ENCODE measurements around the gene CATSPER3.

The CATSPER3 gene

DNA sequence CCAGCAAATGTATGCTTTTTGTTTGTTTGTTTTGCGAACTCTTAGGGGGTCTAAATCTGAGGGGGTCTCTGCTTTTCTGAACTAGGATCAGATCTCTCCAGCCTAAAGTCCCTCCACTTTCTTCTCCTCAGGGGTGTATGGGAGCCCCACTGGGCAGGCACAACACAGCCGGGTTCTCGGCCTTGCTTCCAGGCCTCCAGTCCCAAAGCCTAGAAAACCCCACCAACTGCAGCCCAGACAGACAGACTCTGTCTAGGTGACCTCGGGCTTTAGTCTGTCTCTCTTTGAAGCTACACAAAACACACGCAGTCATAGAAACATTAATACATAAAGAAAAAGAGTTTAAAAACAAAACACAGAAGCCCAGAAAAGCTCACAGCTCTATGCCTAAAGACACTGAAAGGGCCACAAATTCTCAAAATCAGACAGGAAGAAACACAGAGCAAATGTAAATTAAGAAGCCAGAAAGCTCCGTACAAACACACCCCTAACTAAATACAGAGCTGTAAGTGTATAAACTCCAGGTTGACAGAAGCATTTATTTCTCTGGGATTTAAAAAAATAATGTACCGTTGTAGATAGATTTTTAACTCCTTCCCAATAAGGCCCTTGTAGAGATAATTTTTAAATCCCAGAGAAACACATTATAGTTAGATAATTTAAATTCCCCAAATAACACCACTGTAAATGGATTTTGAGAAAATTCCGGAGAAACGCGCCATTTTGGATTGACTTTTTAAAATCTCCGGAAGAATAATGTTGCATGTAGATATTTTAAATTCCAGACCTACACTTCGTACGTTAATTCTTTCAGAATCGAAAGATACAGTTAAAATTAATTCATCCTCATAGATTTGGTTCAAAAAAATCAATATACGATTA is 64.3 kb downstream of the CATSPER3 start:
- H3K4me1 ChIP-seq, result 0 out of 2 replicates have a peak, but pooled peaks cover 4% of the 10 kb centered on the region
- H3K27me3 ChIP-seq, result peaks cover 91% of the 10 kb centered on the region
- DNase-seq, result no peak
- H3K9me3 ChIP-seq, result peaks cover 3% of the 10 kb centered on the region; the same call in 1 of the 2 replicates
- no peaks in the 10 kb centered on the region for H3K36me3 ChIP-seq
- peak overlapping the region; percentile 65 for H3K4me3 ChIP-seq (ENCODE audit: low read depth, low read length)
- no peak for TF ChIP-seq CTCF (IDR thresholded peaks at IDR 0.05; ENCODE audit: low read depth, low read length)

GRCh38 chr5:135032695-135032998 is 64.9 kb downstream of the CATSPER3 start:
- peaks cover 91% of the 10 kb centered on the region for H3K27me3 ChIP-seq
- no peaks in the 10 kb centered on the region for H3K36me3 ChIP-seq
- peak overlapping the region; percentile 65 for H3K4me3 ChIP-seq (ENCODE audit: low read depth, low read length)
- TF ChIP-seq CTCF (IDR thresholded peaks at IDR 0.05; ENCODE audit: low read depth, low read length), result no peak
- H3K4me1 ChIP-seq, result 0 out of 2 replicates have a peak, but pooled peaks cover 4% of the 10 kb centered on the region
- H3K9me3 ChIP-seq, result peaks cover 3% of the 10 kb centered on the region; the same call in 1 of the 2 replicates
- no peak for DNase-seq

DNA sequence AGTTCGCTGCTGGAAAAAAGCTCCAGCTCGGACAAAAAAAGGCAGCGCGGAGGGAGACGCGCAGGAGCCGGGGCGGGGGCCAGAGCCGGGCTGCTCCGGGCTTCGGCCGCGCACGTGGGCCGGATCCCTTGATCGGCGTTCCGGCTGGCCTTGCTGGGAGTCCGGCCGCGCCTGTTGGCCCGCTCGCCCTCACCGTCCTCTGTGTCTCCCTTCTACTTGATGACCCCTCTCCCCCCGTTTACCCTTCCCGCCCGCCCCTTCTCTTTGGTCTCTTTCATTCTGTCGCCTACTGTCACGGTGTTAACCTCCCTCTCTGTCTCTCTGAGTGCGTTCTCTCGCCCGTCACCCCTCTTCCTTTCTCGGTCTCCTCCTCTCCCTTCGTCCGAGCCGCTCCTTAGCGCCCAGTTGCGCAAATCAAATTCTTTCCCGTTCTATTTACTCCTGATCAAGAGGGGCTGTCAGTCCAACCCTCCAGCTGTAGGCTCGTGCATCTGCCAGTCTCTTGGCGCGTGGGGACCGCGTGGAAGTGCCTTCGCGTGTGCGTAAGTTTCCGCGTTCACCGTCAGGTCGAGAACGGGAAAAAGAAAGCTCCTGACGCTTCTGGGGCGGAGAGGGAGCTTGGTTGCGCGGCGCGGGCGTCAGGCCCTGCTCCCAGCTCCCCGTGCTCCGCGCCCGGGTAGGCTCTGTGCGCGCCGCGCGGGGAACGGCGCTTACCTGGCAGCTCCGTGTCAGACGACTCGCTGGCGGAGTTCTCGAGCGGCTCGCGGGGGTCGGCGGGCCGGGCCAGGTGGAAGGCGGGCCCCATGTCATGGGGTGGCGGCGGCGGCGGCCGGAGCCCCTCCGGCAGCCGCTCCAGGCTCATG is 65.5 kb downstream of the CATSPER3 start:
- peaks cover 3% of the 10 kb centered on the region; the same call in 1 of the 2 replicates for H3K9me3 ChIP-seq
- no peak for TF ChIP-seq CTCF (IDR thresholded peaks at IDR 0.05; ENCODE audit: low read depth, low read length)
- H3K27me3 ChIP-seq, result peaks cover 91% of the 10 kb centered on the region
- H3K4me1 ChIP-seq, result 0 out of 2 replicates have a peak, but pooled peaks cover 4% of the 10 kb centered on the region
- no peaks in the 10 kb centered on the region for H3K36me3 ChIP-seq
- peak; percentile 32 for DNase-seq
- H3K4me3 ChIP-seq (ENCODE audit: low read depth, low read length), result peak overlapping the region; percentile 65

- 0 out of 2 replicates have a peak, but pooled peaks cover 4% of the 10 kb centered on the region for H3K4me1 ChIP-seq
- peaks cover 3% of the 10 kb centered on the region; the same call in 1 of the 2 replicates for H3K9me3 ChIP-seq
- H3K36me3 ChIP-seq, result no peaks in the 10 kb centered on the region
- no peak for DNase-seq
- peaks cover 94% of the 10 kb centered on the region for H3K27me3 ChIP-seq
- H3K4me3 ChIP-seq (ENCODE audit: low read depth, low read length), result peak within 1 kb of the TSS; percentile 65
- no peak for TF ChIP-seq CTCF (IDR thresholded peaks at IDR 0.05; ENCODE audit: low read depth, low read length)
Observed at GRCh38 chr5:135033901-135034235, 66.2 kb downstream of the CATSPER3 start, which contains the start of gene PITX1. Gene PITX1 (minus strand): TSS chr5:135034228. CDS start chr5:135033881, 347 bp downstream.

DNA sequence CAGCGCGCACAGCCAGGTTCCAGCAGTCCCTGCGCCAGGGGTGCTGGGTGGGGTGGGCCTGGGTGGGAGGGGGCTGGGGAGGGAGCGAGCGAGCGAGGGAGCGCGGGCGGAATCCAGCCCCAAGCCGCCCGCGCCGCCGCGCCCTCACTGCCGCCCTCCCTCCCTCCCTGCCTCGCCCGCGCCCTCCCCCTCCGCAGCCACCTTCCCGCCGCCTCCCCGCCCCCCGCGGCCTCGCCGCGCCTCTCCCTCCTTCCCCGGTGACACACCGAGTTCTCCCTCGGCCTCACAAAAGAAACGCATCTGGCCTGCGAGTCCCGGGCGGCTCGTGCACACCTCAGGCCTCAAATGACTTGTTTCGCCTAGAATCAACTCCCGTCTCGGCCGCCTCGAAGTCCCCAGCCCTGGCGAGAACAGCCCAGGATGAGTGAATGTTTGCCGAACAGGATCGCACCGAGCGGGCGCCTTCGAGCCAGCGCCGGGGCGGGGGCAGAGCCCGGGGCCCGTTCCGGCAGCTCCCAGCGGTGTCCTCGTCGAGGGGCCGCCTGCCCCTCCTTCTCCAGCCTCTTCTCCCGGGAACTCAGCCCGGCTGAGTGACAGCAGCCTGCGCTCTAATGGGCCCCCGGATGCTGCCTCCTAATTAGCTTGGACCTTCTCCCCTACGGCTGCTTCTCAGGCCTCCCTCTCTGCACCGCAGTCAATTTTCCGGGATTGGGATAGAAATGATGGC is 66.7 kb downstream of the CATSPER3 start:
- no peak for TF ChIP-seq CTCF (IDR thresholded peaks at IDR 0.05; ENCODE audit: low read depth, low read length)
- peak; percentile 53 for DNase-seq
- Histone ChIP-seq H3K4me3 (ENCODE audit: low read depth, low read length) (peak overlapping the region; percentile 65), H3K4me1 (0 out of 2 replicates have a peak, but pooled peaks cover 4% of the 10 kb centered on the region), H3K36me3 (no peaks in the 10 kb centered on the region), H3K9me3 (no peaks in the 10 kb centered on the region), H3K27me3 (peaks cover 94% of the 10 kb centered on the region)
